CD14-positive monocyte (primary cell): Measurements from ENCODE around the gene IL18RAP. TPM values are rescaled to one million over a fixed set of nuclear protein-coding genes. Genes with fewer than 3 reads are reported as not detected.

Experiments
- DNase-seq, 3 donors: peaks; one replicate each; pipeline ENCODE4 v3.0.0-alpha.2; 2011 to 2022
- H2AFZ ChIP-seq: 2 replicates; pipeline ENCODE4 v1.6.0; 2012; ENCODE audit warnings: mild to moderate bottlenecking, low read depth, low read length, inconsistent platforms; ENCODE audit not compliant: insufficient read depth, poor library complexity, severe bottlenecking
- H3K27ac ChIP-seq, 2 donors: 1 replicate in 1 of 2; 2 replicates in 1 of 2; pipeline ENCODE4 v1.5.1; 2012 to 2013; ENCODE audit warnings: low read length in 2 of 2, control low read depth in 1 of 2, inconsistent platforms in 1 of 2, low read depth in 1 of 2, mild to moderate bottlenecking in 1 of 2
- H3K27me3 ChIP-seq, 2 donors: one replicate each; pipeline versions ENCODE4 v1.6.0 to v1.6.1; 2011 to 2013; ENCODE audit warnings: low read length in 2 of 2; ENCODE audit not compliant: control insufficient read depth in 2 of 2, insufficient read depth in 2 of 2
- H3K36me3 ChIP-seq, 2 donors: replicated peaks in 1 of 2; 1 replicate in 1 of 2; 2 replicates in 1 of 2; pipeline versions ENCODE4 v1.5.1 to v1.6.1; 2012 to 2013; ENCODE audit warnings: low read length in 2 of 2, control low read depth in 1 of 2, inconsistent platforms in 1 of 2, mild to moderate bottlenecking in 1 of 2; ENCODE audit not compliant: insufficient read depth in 2 of 2, control insufficient read depth in 1 of 2
- H3K4me1 ChIP-seq, 2 donors: 1 replicate in 1 of 2; 2 replicates in 1 of 2; pipeline versions ENCODE4 v1.5.1 to v1.6.1; 2012 to 2013; ENCODE audit warnings: low read length in 2 of 2, control low read depth in 1 of 2, inconsistent platforms in 1 of 2, mild to moderate bottlenecking in 1 of 2, moderate library complexity in 1 of 2; ENCODE audit not compliant: insufficient read depth in 2 of 2, control insufficient read depth in 1 of 2
- H3K4me2 ChIP-seq: replicated peaks from 2 replicates; pipeline ENCODE3; 2012; ENCODE audit warnings: low read length, moderate library complexity, mild to moderate bottlenecking; ENCODE audit not compliant: poor library complexity, severe bottlenecking; ENCODE audit errors: extremely low read depth
- H3K4me3 ChIP-seq, 3 experiments: fragments of 200-600 bp in 1 of 3; sonication (generic) in 1 of 3; replicated peaks in 1 of 3; 1 replicate in 2 of 3; 2 replicates in 1 of 3; pipeline ENCODE4 v1.5.1; 2011 to 2013; ENCODE audit warnings: low read length in 3 of 3, mild to moderate bottlenecking in 3 of 3, control low read depth in 2 of 3, low read depth in 2 of 3, inconsistent platforms in 1 of 3, moderate library complexity in 1 of 3
- H3K79me2 ChIP-seq: 2 replicates; pipeline ENCODE4 v1.6.0; 2012; ENCODE audit warnings: mild to moderate bottlenecking, control low read depth, inconsistent platforms, low read length, moderate library complexity; ENCODE audit not compliant: insufficient read depth
- H3K9ac ChIP-seq: 2 replicates; pipeline ENCODE4 v1.6.0; 2017; ENCODE audit warnings: low read length, mild to moderate bottlenecking; ENCODE audit not compliant: insufficient read depth, poor library complexity, severe bottlenecking
- H3K9me3 ChIP-seq, 2 donors: replicated peaks in 1 of 2; 1 replicate in 1 of 2; 2 replicates in 1 of 2; pipeline versions ENCODE4 v1.5.1 to v1.6.1; 2012 to 2013; ENCODE audit warnings: low read length in 2 of 2, control low read depth in 1 of 2; ENCODE audit not compliant: control insufficient read depth in 1 of 2, insufficient read depth in 1 of 2
- H4K20me1 ChIP-seq: 2 replicates; pipeline ENCODE4 v1.6.0; 2012; ENCODE audit warnings: mild to moderate bottlenecking, low read length, control low read depth, moderate library complexity; ENCODE audit not compliant: insufficient read depth
- H3K27ac Mint-ChIP-seq, 7 donors: one replicate each; pipeline ENCODE4 v1.8.0; 2020; ENCODE audit warnings: mild to moderate bottlenecking in 7 of 7, mixed read lengths in 7 of 7, moderate library complexity in 6 of 7, inconsistent platforms in 2 of 7
- H3K27me3 Mint-ChIP-seq, 3 donors: one replicate each; pipeline ENCODE4 v1.8.0; 2021 to 2022; ENCODE audit warnings: low read depth in 3 of 3, mild to moderate bottlenecking in 3 of 3, mixed read lengths in 3 of 3, moderate library complexity in 3 of 3, inconsistent platforms in 1 of 3
- H3K36me3 Mint-ChIP-seq, 2 donors: one replicate each; pipeline ENCODE4 v1.8.0; 2020; ENCODE audit warnings: mixed read lengths in 2 of 2, inconsistent platforms in 1 of 2, mild to moderate bottlenecking in 1 of 2
- H3K4me1 Mint-ChIP-seq: one replicate; pipeline ENCODE4 v1.8.0; 2020; ENCODE audit warnings: mild to moderate bottlenecking, mixed read lengths
- H3K4me3 Mint-ChIP-seq, 2 donors: one replicate each; pipeline ENCODE4 v1.8.0; 2020; ENCODE audit warnings: mild to moderate bottlenecking in 2 of 2, mixed read lengths in 2 of 2, moderate library complexity in 1 of 2
- H3K9me3 Mint-ChIP-seq, 7 donors: one replicate each; pipeline ENCODE4 v1.8.0; 2020 to 2022; ENCODE audit warnings: mixed read lengths in 7 of 7, mild to moderate bottlenecking in 6 of 7, moderate library complexity in 6 of 7, inconsistent platforms in 2 of 7
- CTCF ChIP-seq: fragments of 200-600 bp; IDR thresholded peaks from one replicate; pipeline ENCODE4 v1.8.0; 2022; ENCODE audit warnings: antibody characterized with exemption, mild to moderate bottlenecking
- WGBS: methylation state at CpG from one replicate; pipeline ENCODE4 v1.1.5; 2013; ENCODE audit warnings: missing lambda C conversion rate; ENCODE audit not compliant: insufficient coverage; 5-methylcytosine and 5-hydroxymethylcytosine counted together
- intact Hi-C, 2 donors: fragments of 100-400 bp; cut with micrococcal nuclease; formaldehyde crosslinking; loops; one replicate each; pipeline versions ENCODE4 v1.15.0 to v1.15.1; 2023
- polyA plus RNA-seq, 3 donors: library from polyadenylated mRNA; depleted of rRNA in 1 of 3; unstranded in 2 of 3; stranded (reverse) in 1 of 3; fragments of 300-500 nt in 2 of 3; fragments of >200 nt in 1 of 3; fragmentation: Illumina TruSeq in 2 of 3; gene quantifications; 1 replicate in 2 of 3; 2 replicates in 1 of 3; pipeline ENCODE4 v1.2.3, GENCODE V29; 2012 to 2021

The IL18RAP gene
- polyA plus RNA-seq, 3 donors = 0.24 TPM; not detected in 2

GRCh38 chr2:102427249-102427648, 4.3 kb downstream of the IL18RAP start:
- Histone ChIP-seq H3K36me3 (no peaks in the 10 kb centered on the region), H3K4me3 (no peak overlapping the region), H4K20me1 (no peaks in the 10 kb centered on the region), H3K9me3 (no peaks in the 10 kb centered on the region), H3K9ac (no peak overlapping the region), H3K27me3 (no peaks in the 10 kb centered on the region), H3K4me2 (no peak overlapping the region), H2AFZ (no peak overlapping the region), H3K27ac (no peak overlapping the region), H3K79me2 (no peaks in the 10 kb centered on the region), H3K4me1 (peaks cover 32 to 37% of the 10 kb centered on the region in 2 donors)
- TF ChIP-seq CTCF = no peak
- Mint-ChIP-seq H3K36me3 (no peaks in the 10 kb centered on the region), H3K27ac (no peak overlapping the region), H3K4me3 (no peak overlapping the region), H3K27me3 (peaks cover 0 to 1% (median 0%) of the 10 kb centered on the region in 3 donors), H3K9me3 (peaks cover 0 to 2% (median 0%) of the 10 kb centered on the region in 7 donors), H3K4me1 (peaks cover 38% of the 10 kb centered on the region)
- WGBS = no CpG with 5 or more reads among the region's 1 CpG
- no peak for DNase-seq
- intact Hi-C loops = no loop called here

- H3K9me3 Mint-ChIP-seq = peaks cover 0 to 2% (median 0%) of the 10 kb centered on the region in 7 donors
- no peaks in the 10 kb centered on the region for H3K27me3 ChIP-seq
- H3K4me1 Mint-ChIP-seq = peaks cover 26% of the 10 kb centered on the region
- no peak overlapping the region for H3K4me3 Mint-ChIP-seq
- intact Hi-C loops = no loop called here
- no peak for TF ChIP-seq CTCF
- no peaks in the 10 kb centered on the region for H3K36me3 Mint-ChIP-seq
- no peaks in the 10 kb centered on the region for H3K79me2 ChIP-seq
- no peak overlapping the region for H2AFZ ChIP-seq
- no peak overlapping the region for H3K4me2 ChIP-seq
- H3K27me3 Mint-ChIP-seq = peaks cover 0 to 1% (median 0%) of the 10 kb centered on the region in 3 donors
- H3K9ac ChIP-seq = no peak overlapping the region
- WGBS = no CpG with 5 or more reads among the region's 2 CpGs
- H3K4me3 ChIP-seq = no peak overlapping the region
- H3K4me1 ChIP-seq = peaks cover 19 to 24% of the 10 kb centered on the region in 2 donors
- H3K9me3 ChIP-seq = no peaks in the 10 kb centered on the region
- no peak for DNase-seq
- H3K36me3 ChIP-seq = no peaks in the 10 kb centered on the region
- no peak overlapping the region for H3K27ac ChIP-seq
- H3K27ac Mint-ChIP-seq = no peak overlapping the region
- H4K20me1 ChIP-seq = no peaks in the 10 kb centered on the region
Observed at GRCh38 chr2:102428573-102428972, 5.6 kb downstream of the IL18RAP start.
